GM12891 (cell line): ENCODE data around the gene CNPY2.
A peak's percentile ranks its signal among the peaks of the same experiment; 100 is the strongest.

Source experiments
- POLR2A ChIP-seq: IDR thresholded peaks from 2 replicates; pipeline ENCODE4 v1.6.1; 2011; ENCODE audit warnings: low read depth, low read length, control low read depth
- POLR2AphosphoS5 ChIP-seq: IDR thresholded peaks from 2 replicates; pipeline ENCODE4 v1.6.1; 2011; ENCODE audit warnings: low read depth, low read length, control low read depth
- SPI1 ChIP-seq: IDR thresholded peaks from 2 replicates; pipeline ENCODE4 v1.6.1; 2011; ENCODE audit warnings: low read depth, low read length, control low read depth
- TAF1 ChIP-seq: IDR thresholded peaks from 2 replicates; pipeline ENCODE4 v1.6.1; 2011; ENCODE audit warnings: low read depth, low read length, control low read depth

GRCh38 chr12:56338308-56339157 lies 22.7 kb upstream of the CNPY2 start, which contains the start of gene IL23A:
- TF ChIP-seq TAF1: no peak; the same call in 1 of the 2 replicates
- TF ChIP-seq POLR2A: peak; percentile 60; the same call in 1 of the 2 replicates
- peak; percentile 29; the same call in 1 of the 2 replicates for TF ChIP-seq SPI1
- TF ChIP-seq POLR2AphosphoS5: peak; percentile 44; the same call in 1 of the 2 replicates
